Natural killer cell (primary cell): Measurements from ENCODE around the gene KLHL2. TPM values are rescaled to one million over a fixed set of nuclear protein-coding genes. Genes with fewer than 3 reads are reported as not detected.

Source experiments
- ATAC-seq, 3 donors: fragments of 150-1000 bp in 2 of 3; fragments of 200-7000 bp in 1 of 3; cut with Tn5 transposase; 1 replicate in 1 of 3; 2 replicates in 2 of 3; pipeline ENCODE4 v1.10.0; 2021; ENCODE audit warnings: mild to moderate bottlenecking in 2 of 3, moderate library complexity in 2 of 3
- DNase-seq, 2 donors: peaks; one replicate each; pipeline versions ENCODE4 v3.0.0 to v3.0.0-alpha.2; 2013 to 2021; ENCODE audit warnings: mixed read lengths in 1 of 2
- H3K27ac ChIP-seq: one replicate; pipeline ENCODE4 v1.5.1; 2013; ENCODE audit warnings: mild to moderate bottlenecking, low read length
- H3K27me3 ChIP-seq: one replicate; pipeline ENCODE4 v1.6.1; 2013; ENCODE audit warnings: low read length; ENCODE audit not compliant: control insufficient read depth, insufficient read depth
- H3K36me3 ChIP-seq: one replicate; pipeline ENCODE4 v1.6.1; 2013; ENCODE audit warnings: low read length; ENCODE audit not compliant: control insufficient read depth, insufficient read depth
- H3K4me1 ChIP-seq: one replicate; pipeline ENCODE4 v1.6.1; 2013; ENCODE audit warnings: low read length; ENCODE audit not compliant: control insufficient read depth, insufficient read depth
- H3K4me3 ChIP-seq: one replicate; pipeline ENCODE4 v1.5.1; 2013; ENCODE audit warnings: low read length
- H3K9me3 ChIP-seq: one replicate; pipeline ENCODE4 v1.6.1; 2013; ENCODE audit warnings: low read length; ENCODE audit not compliant: control insufficient read depth, insufficient read depth
- H3K27ac Mint-ChIP-seq, 2 donors: one replicate each; pipeline ENCODE4 v1.8.0; 2022; ENCODE audit warnings: mild to moderate bottlenecking in 2 of 2, mixed read lengths in 2 of 2, moderate library complexity in 1 of 2
- H3K27me3 Mint-ChIP-seq, 2 donors: one replicate each; pipeline ENCODE4 v1.8.0; 2022; ENCODE audit warnings: low read depth in 2 of 2, mixed read lengths in 2 of 2
- H3K36me3 Mint-ChIP-seq: one replicate; pipeline ENCODE4 v1.8.0; 2022; ENCODE audit warnings: mixed read lengths
- H3K4me1 Mint-ChIP-seq, 2 donors: one replicate each; pipeline ENCODE4 v1.8.0; 2022; ENCODE audit warnings: mixed read lengths in 2 of 2
- H3K4me3 Mint-ChIP-seq: one replicate; pipeline ENCODE4 v1.8.0; 2022; ENCODE audit warnings: mild to moderate bottlenecking, moderate library complexity, mixed read lengths
- H3K9me3 Mint-ChIP-seq, 2 donors: one replicate each; pipeline ENCODE4 v1.8.0; 2022; ENCODE audit warnings: mixed read lengths in 2 of 2
- CTCF ChIP-seq: fragments of 200-600 bp; IDR thresholded peaks from one replicate; pipeline ENCODE4 v1.8.0; 2022; ENCODE audit warnings: antibody characterized with exemption
- WGBS: methylation state at CpG from one replicate; pipeline ENCODE4 v1.1.7; 2013; ENCODE audit warnings: missing lambda C conversion rate; ENCODE audit not compliant: insufficient coverage; 5-methylcytosine and 5-hydroxymethylcytosine counted together
- intact Hi-C: fragments of 100-400 bp; cut with micrococcal nuclease; formaldehyde crosslinking; loops from one replicate; pipeline ENCODE4 v1.14.2; 2022
- total RNA-seq, 4 donors: library from RNA; stranded (reverse); fragments of 120-200 nt in 1 of 4; gene quantifications; one replicate each; pipeline versions ENCODE4 v1.2.3 to v1.2.4, GENCODE V29; 2013 to 2022

The KLHL2 gene
- total RNA-seq, 3 donors from 2014 or later (not counting 1 experiment from before 2014, with no cell fraction given): 24.2 to 29.2 (median 25.2) TPM

- Mint-ChIP-seq H3K9me3 (no peaks in the 10 kb centered on the region), H3K4me1 (no peaks in the 10 kb centered on the region), H3K36me3 (no peaks in the 10 kb centered on the region), H3K4me3 (no peak overlapping the region), H3K27ac (no peak overlapping the region), H3K27me3 (peaks cover 3 to 6% of the 10 kb centered on the region in 2 donors)
- intact Hi-C loops: no loop called here
- Histone ChIP-seq H3K4me3 (no peak overlapping the region), H3K27me3 (no peaks in the 10 kb centered on the region), H3K4me1 (no peaks in the 10 kb centered on the region), H3K9me3 (no peaks in the 10 kb centered on the region), H3K36me3 (no peaks in the 10 kb centered on the region), H3K27ac (no peak overlapping the region)
- DNase-seq: no peak
- no peak for TF ChIP-seq CTCF
- no peak for ATAC-seq
Measured at GRCh38 chr4:165199286-165199685, 8.1 kb upstream of the KLHL2 start.

- H3K9me3 ChIP-seq: no peaks in the 10 kb centered on the region
- DNase-seq (no peak), ATAC-seq (no peak)
- no peaks in the 10 kb centered on the region for H3K9me3 Mint-ChIP-seq
- H3K4me1 ChIP-seq: no peaks in the 10 kb centered on the region
- no peaks in the 10 kb centered on the region for H3K27me3 ChIP-seq
- H3K36me3 Mint-ChIP-seq: no peaks in the 10 kb centered on the region
- WGBS: 82% methylated on average over 2 of the region's 2 CpGs
- H3K4me3 Mint-ChIP-seq: no peak overlapping the region
- H3K4me3 ChIP-seq: no peak overlapping the region
- H3K36me3 ChIP-seq: no peaks in the 10 kb centered on the region
- peaks cover 3 to 5% of the 10 kb centered on the region in 2 donors for H3K27me3 Mint-ChIP-seq
- no peak for TF ChIP-seq CTCF
- intact Hi-C loops: no loop called here
- no peak overlapping the region for H3K27ac Mint-ChIP-seq
- H3K27ac ChIP-seq: no peak overlapping the region
- peaks cover 0 to under 1% of the 10 kb centered on the region in 2 donors for H3K4me1 Mint-ChIP-seq
Measured at GRCh38 chr4:165199722-165200121, 7.6 kb upstream of the KLHL2 start.

DNA sequence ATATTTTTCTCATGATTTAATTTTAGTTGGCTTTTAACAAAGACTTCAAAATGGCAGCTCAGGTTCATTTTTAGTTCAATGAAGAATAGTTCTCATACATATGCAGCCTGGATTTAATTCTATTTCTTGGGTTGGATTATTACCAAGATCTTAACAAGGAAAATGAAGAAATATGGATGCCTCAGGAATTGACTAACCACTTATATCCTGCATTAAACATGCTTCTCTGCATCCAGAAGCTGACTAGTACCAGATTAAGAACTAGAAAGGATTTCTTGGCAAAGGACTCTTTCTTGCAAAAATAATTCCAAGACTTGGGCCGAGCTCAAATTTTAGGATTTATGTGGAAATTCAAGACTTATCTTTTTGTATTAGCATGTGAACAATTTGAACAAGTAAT, 5.6 kb upstream of the KLHL2 start:
- no peak for TF ChIP-seq CTCF
- DNase-seq: no peak
- Mint-ChIP-seq H3K4me3 (no peak overlapping the region), H3K27me3 (peaks cover 0 to 3% of the 10 kb centered on the region in 2 donors), H3K4me1 (peaks cover 7 to 13% of the 10 kb centered on the region in 2 donors), H3K9me3 (no peaks in the 10 kb centered on the region), H3K36me3 (no peaks in the 10 kb centered on the region), H3K27ac (no peak overlapping the region)
- peaks cover 8% of the 10 kb centered on the region for H3K4me1 ChIP-seq
- ATAC-seq: no peak
- H3K27ac ChIP-seq: no peak overlapping the region
- no CpG with 5 or more reads among the region's 1 CpG for WGBS
- no peaks in the 10 kb centered on the region for H3K27me3 ChIP-seq
- intact Hi-C loops: no loop called here
- no peaks in the 10 kb centered on the region for H3K9me3 ChIP-seq
- H3K4me3 ChIP-seq: no peak overlapping the region
- no peaks in the 10 kb centered on the region for H3K36me3 ChIP-seq
